GM23338 (cell line): ENCODE measurements around the gene AKAP17A. TPM values are rescaled to one million over a fixed set of nuclear protein-coding genes. Genes with fewer than 3 reads are reported as not detected.

Source experiments
- ATAC-seq: fragments of 200-7000 bp; cut with Tn5 transposase; 3 replicates; pipeline ENCODE4 v1.9.1; 2020
- DNase-seq: peaks from one replicate; pipeline ENCODE4 v3.0.0-alpha.2; 2015; ENCODE audit warnings: low spot score
- H2AFZ ChIP-seq: fragments of 200-600 bp; sonication (generic); 2 replicates; pipeline ENCODE4 v1.8.0; 2016; ENCODE audit warnings: antibody characterized with exemption, mild to moderate bottlenecking, moderate library complexity
- H3F3A ChIP-seq: fragments of 200-600 bp; sonication (generic); replicated peaks from 2 replicates; pipeline ENCODE4 v1.8.0; 2017; ENCODE audit warnings: antibody characterized with exemption, mixed run types, low read depth
- H3K27ac ChIP-seq: fragments of 200-600 bp; sonication (generic); 2 replicates; pipeline ENCODE4 v1.6.1; 2016; ENCODE audit warnings: low read depth
- H3K27me3 ChIP-seq: fragments of 200-600 bp; sonication (generic); 2 replicates; pipeline ENCODE4 v1.8.0; 2016; ENCODE audit warnings: mild to moderate bottlenecking, mixed run types, moderate library complexity; ENCODE audit not compliant: insufficient read depth
- H3K36me3 ChIP-seq: fragments of 200-600 bp; sonication (generic); 2 replicates; pipeline ENCODE4 v1.8.0; 2016; ENCODE audit warnings: mild to moderate bottlenecking; ENCODE audit not compliant: insufficient read depth
- H3K4me1 ChIP-seq: fragments of 200-600 bp; sonication (generic); 2 replicates; pipeline ENCODE4 v1.8.0; 2016; ENCODE audit warnings: mild to moderate bottlenecking, moderate library complexity; ENCODE audit not compliant: insufficient read depth
- H3K4me2 ChIP-seq: fragments of 200-600 bp; sonication (generic); 2 replicates; pipeline ENCODE4 v1.7.1; 2017; ENCODE audit warnings: mixed run types
- H3K4me3 ChIP-seq: fragments of 200-600 bp; sonication (generic); 2 replicates; pipeline ENCODE4 v1.6.1; 2016; ENCODE audit warnings: mixed run types
- H3K79me2 ChIP-seq: fragments of 200-600 bp; sonication (generic); replicated peaks from 2 replicates; pipeline ENCODE4 v1.8.0; 2017; ENCODE audit warnings: mild to moderate bottlenecking; ENCODE audit not compliant: insufficient read depth
- H3K9me2 ChIP-seq: fragments of 200-600 bp; sonication (generic); 2 replicates; pipeline ENCODE4 v1.8.0; 2017; ENCODE audit not compliant: insufficient read depth
- H4K20me1 ChIP-seq: fragments of 200-600 bp; sonication (generic); replicated peaks from 2 replicates; pipeline ENCODE4 v1.8.0; 2017; ENCODE audit warnings: mild to moderate bottlenecking; ENCODE audit not compliant: insufficient read depth
- H3K27ac Mint-ChIP-seq: 2 replicates; pipeline ENCODE4 v1.8.0; 2020; ENCODE audit warnings: inconsistent platforms, mild to moderate bottlenecking, moderate library complexity, mixed read lengths
- H3K27me3 Mint-ChIP-seq: 3 replicates; pipeline ENCODE4 v1.8.0; 2022; ENCODE audit warnings: low read depth, mild to moderate bottlenecking, moderate library complexity, mixed read lengths, inconsistent platforms; ENCODE audit not compliant: insufficient read depth, poor library complexity
- H3K36me3 Mint-ChIP-seq: 3 replicates; pipeline ENCODE4 v1.8.0; 2021; ENCODE audit warnings: low read depth, mild to moderate bottlenecking, inconsistent platforms, moderate library complexity, mixed read lengths
- H3K4me1 Mint-ChIP-seq: 3 replicates; pipeline ENCODE4 v1.8.0; 2020; ENCODE audit warnings: mild to moderate bottlenecking, inconsistent platforms, mixed read lengths
- H3K4me3 Mint-ChIP-seq: 3 replicates; pipeline ENCODE4 v1.8.0; 2021; ENCODE audit warnings: moderate library complexity, mild to moderate bottlenecking, inconsistent platforms, mixed read lengths
- H3K9me3 Mint-ChIP-seq: 3 replicates; pipeline ENCODE4 v1.8.0; 2020; ENCODE audit warnings: moderate library complexity, mild to moderate bottlenecking, inconsistent platforms, mixed read lengths
- ETS1 ChIP-seq: IDR thresholded peaks from 2 replicates; pipeline ENCODE4 v1.6.1; 2016; ENCODE audit warnings: antibody characterized with exemption
- EZH2 ChIP-seq: fragments of 200-600 bp; sonication (generic); IDR thresholded peaks from one replicate; pipeline ENCODE4 v1.8.0; 2017; ENCODE audit warnings: antibody characterized with exemption, mild to moderate bottlenecking, low read depth; ENCODE audit not compliant: unreplicated experiment
- EZH2phosphoT487 ChIP-seq: fragments of 200-600 bp; sonication (generic); IDR thresholded peaks from one replicate; pipeline ENCODE4 v1.8.1; 2018; ENCODE audit warnings: antibody characterized with exemption; ENCODE audit not compliant: unreplicated experiment
- NANOG ChIP-seq: IDR thresholded peaks from 2 replicates; pipeline ENCODE4 v1.6.1; 2016; ENCODE audit warnings: antibody characterized with exemption, borderline replicate concordance
- POLR2AphosphoS5 ChIP-seq: IDR thresholded peaks from 2 replicates; pipeline ENCODE4 v1.6.1; 2016; ENCODE audit warnings: antibody characterized with exemption, low read depth
- REST ChIP-seq: IDR thresholded peaks from one replicate; pipeline ENCODE4 v1.6.1; 2018; ENCODE audit warnings: antibody characterized with exemption; ENCODE audit not compliant: unreplicated experiment
- STAT1 ChIP-seq: IDR thresholded peaks from one replicate; pipeline ENCODE4 v1.6.1; 2016; ENCODE audit warnings: antibody characterized with exemption; ENCODE audit not compliant: unreplicated experiment
- ZNF114 ChIP-seq: fragments of 250-450 bp; sonication (Bioruptor Pico); IDR thresholded peaks from 2 replicates; pipeline ENCODE4 v1.5.0; 2020; ENCODE audit warnings: mild to moderate bottlenecking, moderate library complexity
- ZNF331 ChIP-seq: fragments of 250-450 bp; sonication (Bioruptor Pico); IDR thresholded peaks from 2 replicates; pipeline ENCODE4 v1.5.0; 2020; ENCODE audit warnings: low read depth, mild to moderate bottlenecking, moderate library complexity
- ZNF462 ChIP-seq: fragments of 250-450 bp; sonication (Bioruptor Pico); IDR thresholded peaks from 2 replicates; pipeline ENCODE4 v1.5.0; 2020; ENCODE audit warnings: mild to moderate bottlenecking, moderate library complexity
- polyA plus RNA-seq: library from polyadenylated mRNA; unstranded; fragments of >200 nt; fragmentation: Nextera tagmentation; extraction: Ambion mirVana; gene quantifications from 2 replicates; pipeline ENCODE4 v1.2.1, GENCODE V29; 2016
- total RNA-seq: library from RNA; depleted of rRNA; stranded (reverse); fragments of >200 nt; shearing (Covaris generic); gene quantifications from 2 replicates; pipeline ENCODE4 v1.2.3, GENCODE V29; 2014

The AKAP17A gene
- total and polyA plus RNA-seq, 2 experiments from 2014 or later, result 27.6 to 64.3 TPM

- TF ChIP-seq ZNF462 (CRISPR knock-in tag) (no peak), REST (no peak), EZH2phosphoT487 (no peak), EZH2 (no peak)
Measured at GRCh38 chrX:1614927-1615326, 23.5 kb downstream of the AKAP17A start, which contains the start of gene ASMT (continued).

GRCh38 chrX:1618689-1619088 is 27.3 kb downstream of the AKAP17A start:
- H3K4me1 Mint-ChIP-seq, result 0 out of 3 replicates have a peak, but pooled peaks cover 5% of the 10 kb centered on the region
- peaks cover 3% of the 10 kb centered on the region; the same call in 2 of the 3 replicates for H3K36me3 Mint-ChIP-seq
- Histone ChIP-seq H3F3A (no peaks in the 10 kb centered on the region), H3K4me3 (no peak overlapping the region), H3K27me3 (no peaks in the 10 kb centered on the region), H3K4me2 (no peak overlapping the region), H3K9me2 (no peaks in the 10 kb centered on the region), H3K27ac (no peak overlapping the region), H3K4me1 (no peaks in the 10 kb centered on the region; the same call in 1 of the 2 replicates), H3K79me2 (no peaks in the 10 kb centered on the region), H4K20me1 (no peaks in the 10 kb centered on the region), H2AFZ (no peak overlapping the region), H3K36me3 (no peaks in the 10 kb centered on the region)
- H3K9me3 Mint-ChIP-seq, result peaks cover 28% of the 10 kb centered on the region
- peak; percentile 62 for ATAC-seq
- H3K4me3 Mint-ChIP-seq, result no peak overlapping the region
- peak; percentile 55 for DNase-seq
- peaks cover 7% of the 10 kb centered on the region for H3K27me3 Mint-ChIP-seq
- H3K27ac Mint-ChIP-seq, result peak overlapping the region; percentile 50; the same call in 1 of the 2 replicates
- TF ChIP-seq ETS1 (no peak), ZNF114 (CRISPR knock-in tag) (no peak), POLR2AphosphoS5 (no peak), REST (no peak), EZH2 (no peak), ZNF331 (CRISPR knock-in tag) (no peak), STAT1 (no peak), NANOG (no peak)
